Peyer's patch (tissue), 4 donors: ENCODE measurements around the gene TAF1L.

Experiments used
- CTCF ChIP-seq, 6 experiments: fragments of 450-650 bp in 4 of 6; fragments of 200-600 bp in 2 of 6; sonication (generic) in 1 of 6; IDR thresholded peaks; one replicate each; pipeline ENCODE4 v1.5.1; 2017 to 2019; ENCODE audit warnings: antibody characterized with exemption in 6 of 6, mild to moderate bottlenecking in 3 of 6, moderate library complexity in 1 of 6
- POLR2A ChIP-seq, 2 donors: fragments of 450-650 bp; IDR thresholded peaks; one replicate each; pipeline ENCODE4 v1.5.1; 2017; ENCODE audit warnings: antibody characterized with exemption in 2 of 2, mild to moderate bottlenecking in 2 of 2, moderate library complexity in 2 of 2

GRCh38 chr9:32580631-32581300 is 54.7 kb downstream of the TAF1L start:
- TF ChIP-seq CTCF (IDR thresholded peaks at IDR 0.05) (no peak), POLR2A (IDR thresholded peaks at IDR 0.05) (no peak)
